Memory B cell (primary cell): ENCODE results near the gene MS4A3.
"Not testable (repeated sequence)": the region's sequence is repeated elsewhere in the genome, so short reads cannot be mapped to it uniquely, and the experiment has no call there.

Source experiments
- ATAC-seq: fragments of 150-1000 bp; cut with Tn5 transposase; 2 replicates; pipeline ENCODE4 v1.10.0; 2021; ENCODE audit warnings: low read depth, mild to moderate bottlenecking, moderate library complexity
- DNase-seq, 2 donors: peaks; one replicate each; pipeline ENCODE4 v3.0.0; 2022; ENCODE audit warnings: low spot score in 2 of 2
- H3K27ac Mint-ChIP-seq: one replicate; pipeline ENCODE4 v1.8.0; 2022; ENCODE audit warnings: mild to moderate bottlenecking, moderate library complexity, mixed read lengths
- H3K27me3 Mint-ChIP-seq: one replicate; pipeline ENCODE4 v1.8.0; 2022; ENCODE audit warnings: mixed read lengths
- H3K36me3 Mint-ChIP-seq: one replicate; pipeline ENCODE4 v1.8.0; 2022; ENCODE audit warnings: mild to moderate bottlenecking, mixed read lengths
- H3K4me1 Mint-ChIP-seq: one replicate; pipeline ENCODE4 v1.8.0; 2022; ENCODE audit warnings: mixed read lengths
- H3K4me3 Mint-ChIP-seq: one replicate; pipeline ENCODE4 v1.8.0; 2022; ENCODE audit warnings: mild to moderate bottlenecking, moderate library complexity, mixed read lengths
- H3K9me3 Mint-ChIP-seq: one replicate; pipeline ENCODE4 v1.8.0; 2022; ENCODE audit warnings: mixed read lengths

Gene MS4A3

DNA sequence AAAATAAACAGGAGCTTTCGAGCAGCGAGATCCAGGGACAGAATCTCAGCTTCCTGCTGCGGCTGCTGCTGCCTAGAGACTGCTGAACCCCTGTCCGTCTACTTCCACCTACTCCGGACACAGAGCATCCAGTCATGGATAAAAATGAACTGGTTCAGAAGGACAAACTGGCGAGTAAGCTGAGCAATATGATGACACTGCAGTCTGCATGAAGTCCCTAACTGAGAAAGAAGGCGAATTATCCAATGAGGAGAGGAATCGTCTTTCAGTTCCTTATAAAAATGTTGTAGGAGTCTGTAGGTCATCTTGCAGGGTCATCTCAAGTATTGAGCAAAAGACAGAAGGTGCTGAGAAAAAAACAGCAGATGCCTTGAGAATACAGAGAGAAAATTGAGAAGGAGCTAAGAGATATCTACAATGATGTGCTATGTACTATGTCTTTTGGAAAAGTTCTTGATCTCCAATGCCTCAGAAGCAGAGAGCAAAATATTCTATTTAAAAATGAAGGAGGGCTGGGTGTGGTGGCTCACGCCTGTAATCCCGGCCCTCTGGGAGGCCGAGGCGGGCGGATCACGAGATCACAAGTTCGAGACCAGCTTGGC lies 20.9 kb downstream of the MS4A3 start:
- DNase-seq = no peak
- Mint-ChIP-seq H3K27ac (no peak overlapping the region), H3K4me1 (no peaks in the 10 kb centered on the region), H3K4me3 (no peak overlapping the region), H3K27me3 (peaks cover 4% of the 10 kb centered on the region), H3K9me3 (peaks cover 10% of the 10 kb centered on the region), H3K36me3 (no peaks in the 10 kb centered on the region)
- ATAC-seq = no peak

DNA sequence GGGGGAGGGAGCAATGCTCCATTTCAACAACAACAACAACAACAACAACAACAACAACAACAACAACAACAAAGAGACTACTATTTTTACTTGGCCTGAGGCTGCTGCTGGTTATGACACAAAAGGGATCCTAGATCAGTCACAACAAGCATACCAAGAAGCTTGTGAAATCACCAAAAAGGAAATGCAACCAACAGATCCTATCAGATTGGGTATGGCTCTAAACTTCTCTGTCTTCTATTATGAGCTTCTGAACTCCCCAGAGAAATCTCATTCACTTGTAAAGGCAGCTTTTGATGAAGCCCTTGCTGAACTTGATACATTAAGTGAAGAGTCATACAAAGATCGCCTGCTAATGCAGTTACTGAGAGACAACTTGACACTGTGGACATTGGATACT lies 21.5 kb downstream of the MS4A3 start:
- ATAC-seq = no peak
- no peak overlapping the region for H3K27ac Mint-ChIP-seq
- DNase-seq = no peak
- H3K36me3 Mint-ChIP-seq = no peaks in the 10 kb centered on the region
- H3K27me3 Mint-ChIP-seq = peaks cover 4% of the 10 kb centered on the region
- H3K4me3 Mint-ChIP-seq = no peak overlapping the region
- H3K4me1 Mint-ChIP-seq = no peaks in the 10 kb centered on the region
- H3K9me3 Mint-ChIP-seq = peaks cover 12% of the 10 kb centered on the region

DNA sequence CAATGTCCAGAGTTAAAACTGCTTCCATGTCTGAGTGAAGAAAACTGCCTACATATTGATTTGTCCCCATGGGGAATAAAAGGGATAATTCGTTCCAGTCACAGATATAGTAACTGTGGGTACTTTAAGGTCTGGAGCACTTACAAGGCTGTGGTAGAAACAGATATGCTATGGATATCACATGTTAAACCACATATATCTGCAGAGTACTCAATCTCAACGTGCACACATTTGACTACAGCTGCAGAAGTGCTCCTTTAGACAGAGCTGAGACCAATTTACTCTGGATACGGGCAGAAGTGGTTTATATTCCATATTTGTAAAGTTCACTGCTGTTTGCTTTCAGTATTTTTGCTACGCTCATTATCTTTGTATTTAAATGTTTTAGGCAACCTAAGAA lies 22.3 kb downstream of the MS4A3 start:
- no peak for ATAC-seq
- H3K27me3 Mint-ChIP-seq = peaks cover 4% of the 10 kb centered on the region
- H3K9me3 Mint-ChIP-seq = peaks cover 12% of the 10 kb centered on the region
- no peak for DNase-seq
- no peak overlapping the region for H3K27ac Mint-ChIP-seq
- no peaks in the 10 kb centered on the region for H3K4me1 Mint-ChIP-seq
- no peaks in the 10 kb centered on the region for H3K36me3 Mint-ChIP-seq
- H3K4me3 Mint-ChIP-seq = no peak overlapping the region

DNA sequence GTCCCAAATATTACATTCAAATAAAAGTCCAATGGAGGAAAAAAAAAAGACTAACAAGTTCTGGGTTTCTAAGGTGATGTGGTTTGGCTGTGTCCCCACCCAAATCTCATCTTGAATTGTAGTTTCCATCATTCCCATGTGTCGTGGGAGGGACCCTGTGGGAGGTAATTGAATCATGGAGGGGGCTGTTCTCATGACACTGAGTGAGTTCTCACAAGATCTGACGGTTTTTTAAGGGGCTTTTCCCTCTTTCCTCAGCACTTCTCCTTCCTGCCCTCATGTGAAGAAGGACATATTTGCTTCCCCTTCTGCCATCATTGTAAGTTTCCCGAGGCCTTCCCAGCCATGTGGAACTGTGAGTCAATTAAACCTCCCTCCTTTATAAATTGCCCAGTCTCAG lies 24.1 kb downstream of the MS4A3 start:
- Mint-ChIP-seq H3K27me3 (peaks cover 10% of the 10 kb centered on the region), H3K36me3 (no peaks in the 10 kb centered on the region), H3K9me3 (peaks cover 12% of the 10 kb centered on the region), H3K4me1 (no peaks in the 10 kb centered on the region), H3K27ac (no peak overlapping the region), H3K4me3 (no peak overlapping the region)
- ATAC-seq (no peak), DNase-seq (no peak)

DNA sequence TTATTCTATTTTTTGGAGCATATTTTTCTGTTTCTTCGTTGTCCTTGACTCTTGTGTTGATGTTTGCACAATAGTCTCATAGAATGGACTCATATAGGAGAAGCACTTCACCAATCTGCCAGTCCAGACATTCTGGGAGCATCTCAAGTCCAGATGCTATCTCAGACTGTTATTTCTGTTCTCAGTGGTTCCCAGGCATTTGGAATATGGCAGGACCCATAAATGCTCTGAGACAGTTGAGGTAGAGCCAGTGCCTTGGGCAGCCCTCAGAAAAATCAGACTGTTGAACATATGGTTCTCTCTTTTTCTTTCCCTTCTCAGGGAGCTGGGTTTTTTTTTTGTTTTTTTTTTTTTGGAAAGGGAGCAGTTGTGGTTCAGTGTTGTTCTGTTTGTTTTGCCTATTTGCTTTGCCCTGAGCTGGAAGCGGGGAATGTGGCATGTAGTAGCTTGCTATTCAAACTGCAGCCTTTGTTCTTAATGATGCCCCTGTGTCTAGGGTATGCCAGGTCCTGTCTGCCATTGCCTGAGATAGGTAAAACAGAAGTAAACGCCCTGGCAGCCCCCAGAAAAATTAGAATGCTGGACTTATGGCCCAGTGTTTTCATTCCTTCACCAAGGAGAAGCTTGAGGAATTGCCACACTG lies 28.3 kb downstream of the MS4A3 start:
- no peak for DNase-seq
- no peaks in the 10 kb centered on the region for H3K4me1 Mint-ChIP-seq
- no peak overlapping the region for H3K27ac Mint-ChIP-seq
- H3K36me3 Mint-ChIP-seq = no peaks in the 10 kb centered on the region
- peaks cover 8% of the 10 kb centered on the region for H3K9me3 Mint-ChIP-seq
- peaks cover 22% of the 10 kb centered on the region for H3K27me3 Mint-ChIP-seq
- H3K4me3 Mint-ChIP-seq = no peak overlapping the region
- ATAC-seq = no peak

DNA sequence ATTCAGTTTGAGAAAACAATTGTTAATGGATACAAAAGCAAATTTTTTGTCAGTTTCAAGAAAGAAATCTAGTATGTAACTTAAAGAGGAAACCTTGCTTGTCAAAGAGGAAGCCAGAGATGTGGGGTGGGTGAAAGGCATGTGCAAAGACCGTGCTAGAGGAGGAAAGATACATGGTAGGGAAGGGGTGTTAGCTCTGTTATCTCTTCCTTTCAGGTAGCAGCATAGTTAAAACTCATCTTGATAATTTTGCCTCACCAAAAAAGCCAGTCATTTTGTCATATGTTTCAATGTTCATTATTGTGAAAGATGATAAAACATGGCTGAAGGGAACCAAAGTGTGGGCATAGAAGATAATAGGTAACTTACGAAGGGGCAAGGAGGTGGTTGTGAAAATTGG lies 29.4 kb downstream of the MS4A3 start:
- Mint-ChIP-seq H3K4me1 (no peaks in the 10 kb centered on the region), H3K27me3 (peaks cover 21% of the 10 kb centered on the region), H3K4me3 (no peak overlapping the region), H3K9me3 (peaks cover 4% of the 10 kb centered on the region), H3K27ac (no peak overlapping the region), H3K36me3 (no peaks in the 10 kb centered on the region)
- DNase-seq (no peak), ATAC-seq (no peak)

DNA sequence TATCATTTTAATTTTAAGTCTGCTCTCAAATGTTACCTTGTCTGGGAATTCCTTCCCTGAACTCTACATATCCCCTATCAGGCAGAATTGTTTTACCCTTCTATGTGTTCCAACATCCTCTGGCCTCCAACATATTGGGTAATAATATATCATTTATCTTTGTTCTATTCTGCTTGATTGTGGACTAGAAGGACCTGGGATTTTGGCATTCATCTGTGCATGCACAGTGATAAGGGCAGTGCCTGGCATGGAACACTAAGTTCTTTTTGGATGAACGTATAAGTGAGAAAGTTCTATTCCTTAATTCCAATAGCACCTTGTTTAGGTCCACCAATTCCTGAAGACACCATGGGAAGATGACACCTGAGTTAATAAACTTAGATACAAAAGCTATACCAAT lies 30.8 kb downstream of the MS4A3 start:
- no peak for DNase-seq
- H3K36me3 Mint-ChIP-seq = no peaks in the 10 kb centered on the region
- ATAC-seq = no peak
- H3K4me1 Mint-ChIP-seq = no peaks in the 10 kb centered on the region
- H3K27ac Mint-ChIP-seq = no peak overlapping the region
- H3K4me3 Mint-ChIP-seq = no peak overlapping the region
- H3K9me3 Mint-ChIP-seq = peaks cover 3% of the 10 kb centered on the region
- H3K27me3 Mint-ChIP-seq = peaks cover 22% of the 10 kb centered on the region

DNA sequence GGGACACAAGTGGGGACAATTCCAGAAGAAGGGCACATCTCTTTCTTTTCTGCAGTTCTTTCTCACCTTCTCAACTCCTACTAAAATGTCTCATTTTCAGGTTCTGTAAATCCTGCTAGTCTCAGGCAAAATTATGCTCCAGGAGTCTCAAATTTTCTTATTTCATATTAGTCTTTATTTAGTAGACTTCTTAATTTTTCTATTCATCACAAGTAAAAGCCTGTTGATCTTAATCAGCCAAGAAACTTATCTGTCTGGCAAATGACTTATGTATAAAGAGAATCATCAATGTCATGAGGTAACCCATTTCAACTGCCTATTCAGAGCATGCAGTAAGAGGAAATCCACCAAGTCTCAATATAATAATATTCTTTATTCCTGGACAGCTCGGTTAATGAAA lies 31.9 kb downstream of the MS4A3 start, which contains the start of gene MS4A2:
TSS of gene MS4A2 (plus strand) at position 301 of the 400 bp plus-strand sequence. CDS start 102 bp downstream, outside the sequence.
- peaks cover 22% of the 10 kb centered on the region for H3K27me3 Mint-ChIP-seq
- no peaks in the 10 kb centered on the region for H3K9me3 Mint-ChIP-seq
- no peaks in the 10 kb centered on the region for H3K36me3 Mint-ChIP-seq
- H3K4me1 Mint-ChIP-seq = no peaks in the 10 kb centered on the region
- ATAC-seq (no peak), DNase-seq (no peak)
- H3K4me3 Mint-ChIP-seq = no peak within 1 kb of the TSS
- no peak within 1 kb of the TSS for H3K27ac Mint-ChIP-seq

DNA sequence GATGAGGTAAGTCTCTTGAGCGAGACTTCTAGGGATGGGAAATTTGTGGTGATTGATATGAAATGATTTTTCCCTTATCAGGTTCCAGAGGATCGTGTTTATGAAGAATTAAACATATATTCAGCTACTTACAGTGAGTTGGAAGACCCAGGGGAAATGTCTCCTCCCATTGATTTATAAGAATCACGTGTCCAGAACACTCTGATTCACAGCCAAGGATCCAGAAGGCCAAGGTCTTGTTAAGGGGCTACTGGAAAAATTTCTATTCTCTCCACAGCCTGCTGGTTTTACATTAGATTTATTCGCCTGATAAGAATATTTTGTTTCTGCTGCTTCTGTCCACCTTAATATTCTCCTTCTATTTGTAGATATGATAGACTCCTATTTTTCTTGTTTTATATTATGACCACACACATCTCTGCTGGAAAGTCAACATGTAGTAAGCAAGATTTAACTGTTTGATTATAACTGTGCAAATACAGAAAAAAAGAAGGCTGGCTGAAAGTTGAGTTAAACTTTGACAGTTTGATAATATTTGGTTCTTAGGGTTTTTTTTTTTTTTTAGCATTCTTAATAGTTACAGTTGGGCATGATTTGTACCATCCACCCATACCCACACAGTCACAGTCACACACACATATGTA lies 39.1 kb downstream of the MS4A3 start:
- Mint-ChIP-seq H3K27me3 (peaks cover 10% of the 10 kb centered on the region), H3K36me3 (no peaks in the 10 kb centered on the region), H3K4me1 (no peaks in the 10 kb centered on the region), H3K27ac (no peak overlapping the region), H3K9me3 (no peaks in the 10 kb centered on the region), H3K4me3 (no peak overlapping the region)
- no peak for DNase-seq
- ATAC-seq = no peak

DNA sequence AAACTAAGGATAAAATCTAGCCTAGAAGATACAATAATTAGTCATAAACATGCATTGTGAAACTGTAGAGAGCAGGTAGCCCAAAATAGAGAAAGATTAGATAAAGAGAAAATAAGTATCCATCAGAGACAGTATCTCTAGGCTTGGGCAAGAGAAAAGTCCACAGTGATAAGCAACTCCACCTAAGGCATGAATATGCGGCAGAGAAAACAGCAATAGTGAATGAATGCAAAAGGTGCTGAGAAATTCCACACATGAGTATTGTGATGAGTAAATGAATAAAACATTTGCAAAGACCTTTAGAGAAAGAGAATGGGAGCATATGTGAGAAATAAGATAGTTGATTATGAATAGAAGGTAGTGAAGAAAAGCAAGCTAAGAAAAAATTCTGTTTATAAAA lies 40.7 kb downstream of the MS4A3 start:
- Mint-ChIP-seq H3K27ac (no peak overlapping the region), H3K36me3 (no peaks in the 10 kb centered on the region), H3K4me1 (no peaks in the 10 kb centered on the region), H3K4me3 (no peak overlapping the region), H3K27me3 (peaks cover 11% of the 10 kb centered on the region), H3K9me3 (no peaks in the 10 kb centered on the region)
- DNase-seq (no peak), ATAC-seq (no peak)

DNA sequence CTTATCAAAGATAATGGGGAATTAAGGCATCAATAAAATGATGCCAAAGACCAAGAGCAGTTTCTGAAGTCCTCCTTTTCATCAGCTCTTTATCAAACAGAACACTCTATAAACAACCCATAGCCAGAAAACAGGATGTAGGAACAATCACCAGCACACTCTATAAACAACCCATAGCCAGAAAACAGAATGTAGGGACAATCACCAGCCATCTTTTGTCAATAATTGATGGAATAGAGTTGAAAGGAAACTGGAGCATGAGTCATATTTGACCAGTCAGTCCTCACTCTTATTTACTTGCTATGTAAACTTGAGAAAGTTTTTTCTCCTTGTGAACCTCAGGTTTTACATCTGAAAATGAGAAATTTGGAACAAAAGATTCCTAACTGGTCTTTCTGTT lies 42.0 kb downstream of the MS4A3 start:
- DNase-seq (no peak), ATAC-seq (no peak)
- H3K27ac Mint-ChIP-seq = no peak overlapping the region
- H3K27me3 Mint-ChIP-seq = peaks cover 11% of the 10 kb centered on the region
- no peaks in the 10 kb centered on the region for H3K9me3 Mint-ChIP-seq
- no peaks in the 10 kb centered on the region for H3K4me1 Mint-ChIP-seq
- no peak overlapping the region for H3K4me3 Mint-ChIP-seq
- no peaks in the 10 kb centered on the region for H3K36me3 Mint-ChIP-seq

DNA sequence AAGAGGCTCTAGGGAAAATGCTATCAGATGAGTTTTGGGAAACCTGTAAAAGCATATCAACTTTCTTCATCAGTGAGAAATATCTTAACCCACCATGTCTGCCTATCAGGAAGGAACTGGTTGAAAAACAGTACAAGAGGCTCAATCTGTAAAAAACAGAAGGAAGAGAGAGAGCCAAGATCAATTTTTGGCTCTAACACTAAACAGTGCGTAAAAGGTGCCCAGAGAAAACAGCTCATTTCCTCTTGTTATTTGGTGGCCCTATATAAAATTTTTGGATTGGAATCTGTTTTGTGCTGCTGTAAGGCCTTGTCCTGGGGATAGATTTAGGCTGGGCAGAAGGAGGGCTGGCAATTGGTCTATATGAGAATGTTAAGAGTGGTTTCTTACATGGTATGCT lies 44.1 kb downstream of the MS4A3 start:
- Mint-ChIP-seq H3K27me3 (peaks cover 2% of the 10 kb centered on the region), H3K27ac (no peak overlapping the region), H3K4me3 (no peak overlapping the region), H3K9me3 (no peaks in the 10 kb centered on the region), H3K4me1 (no peaks in the 10 kb centered on the region), H3K36me3 (no peaks in the 10 kb centered on the region)
- ATAC-seq = no peak
- no peak for DNase-seq

DNA sequence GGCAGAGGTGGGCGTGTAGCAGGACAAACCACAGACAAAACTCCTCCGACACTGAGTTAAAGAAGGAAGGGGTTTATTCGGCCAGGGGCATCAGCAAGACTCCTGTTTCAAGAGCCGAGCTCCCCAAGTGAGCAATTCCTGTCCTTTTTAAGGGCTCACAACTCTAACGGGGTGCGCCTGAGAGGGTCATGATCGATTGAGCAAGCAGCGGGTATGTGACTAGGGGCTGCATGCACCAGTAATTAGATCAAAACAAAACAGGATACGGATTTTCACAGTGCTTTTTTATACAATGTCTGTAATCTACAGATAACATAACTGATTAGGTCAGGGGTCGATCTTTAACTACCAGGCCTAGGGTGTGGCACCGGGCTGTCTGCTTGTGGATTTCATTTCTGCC lies 44.9 kb downstream of the MS4A3 start:
- H3K27me3 Mint-ChIP-seq, H3K4me3 Mint-ChIP-seq, H3K27ac Mint-ChIP-seq, ATAC-seq, H3K9me3 Mint-ChIP-seq, DNase-seq, H3K4me1 Mint-ChIP-seq, H3K36me3 Mint-ChIP-seq: not testable (repeated sequence)

DNA sequence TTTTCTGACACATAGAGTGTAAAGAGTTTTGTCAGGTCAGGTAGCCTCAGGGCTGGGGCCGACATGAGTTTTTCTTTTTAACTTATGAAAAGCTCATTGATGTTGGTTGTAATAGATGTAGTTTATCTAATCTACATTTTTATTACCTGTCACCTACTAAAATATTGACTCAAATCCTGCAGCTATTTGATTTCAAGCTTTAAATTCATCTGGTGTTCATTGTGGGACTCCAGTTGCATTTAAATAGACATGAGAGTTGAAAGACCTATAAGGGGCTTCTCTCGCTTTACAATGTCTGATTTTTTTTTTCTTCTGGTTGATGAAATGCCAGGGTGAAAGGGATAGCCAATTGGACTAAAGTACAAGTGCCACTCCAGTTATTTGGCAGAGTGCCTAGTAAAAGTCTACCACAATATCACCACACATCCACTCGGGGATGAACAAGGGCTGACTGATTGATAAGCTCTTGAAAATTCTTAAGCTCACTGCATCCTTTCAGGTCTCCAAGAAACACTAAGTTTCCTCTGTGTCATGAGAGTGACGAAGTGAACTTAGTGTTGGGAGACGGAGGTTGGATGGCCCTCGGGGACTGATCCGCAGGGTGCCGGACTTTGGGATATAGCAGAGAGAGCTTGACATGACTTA lies 48.1 kb downstream of the MS4A3 start:
- not testable (repeated sequence) for H3K4me3 Mint-ChIP-seq, H3K9me3 Mint-ChIP-seq, H3K27ac Mint-ChIP-seq, ATAC-seq, H3K36me3 Mint-ChIP-seq, DNase-seq, H3K4me1 Mint-ChIP-seq, H3K27me3 Mint-ChIP-seq
